ENCODE data around the gene ITGB2.
A peak's percentile ranks its signal among the peaks of the same experiment; 100 is the strongest.

- peak; percentile 98 for TF ChIP-seq TAF1 (IDR thresholded peaks at IDR 0.05; ENCODE audit: borderline replicate concordance, insufficient read depth, low read length)
- peak; percentile 18; the same call in 1 of the 2 replicates for TF ChIP-seq SIN3A (IDR thresholded peaks at IDR 0.05; ENCODE audit: borderline replicate concordance, insufficient read depth, low read length)
- TF ChIP-seq POLR2AphosphoS5 (IDR thresholded peaks at IDR 0.05; ENCODE audit: low read depth, low read length), result no peak; the same call in none of the 2 replicates
- TF ChIP-seq, protein P1, sequence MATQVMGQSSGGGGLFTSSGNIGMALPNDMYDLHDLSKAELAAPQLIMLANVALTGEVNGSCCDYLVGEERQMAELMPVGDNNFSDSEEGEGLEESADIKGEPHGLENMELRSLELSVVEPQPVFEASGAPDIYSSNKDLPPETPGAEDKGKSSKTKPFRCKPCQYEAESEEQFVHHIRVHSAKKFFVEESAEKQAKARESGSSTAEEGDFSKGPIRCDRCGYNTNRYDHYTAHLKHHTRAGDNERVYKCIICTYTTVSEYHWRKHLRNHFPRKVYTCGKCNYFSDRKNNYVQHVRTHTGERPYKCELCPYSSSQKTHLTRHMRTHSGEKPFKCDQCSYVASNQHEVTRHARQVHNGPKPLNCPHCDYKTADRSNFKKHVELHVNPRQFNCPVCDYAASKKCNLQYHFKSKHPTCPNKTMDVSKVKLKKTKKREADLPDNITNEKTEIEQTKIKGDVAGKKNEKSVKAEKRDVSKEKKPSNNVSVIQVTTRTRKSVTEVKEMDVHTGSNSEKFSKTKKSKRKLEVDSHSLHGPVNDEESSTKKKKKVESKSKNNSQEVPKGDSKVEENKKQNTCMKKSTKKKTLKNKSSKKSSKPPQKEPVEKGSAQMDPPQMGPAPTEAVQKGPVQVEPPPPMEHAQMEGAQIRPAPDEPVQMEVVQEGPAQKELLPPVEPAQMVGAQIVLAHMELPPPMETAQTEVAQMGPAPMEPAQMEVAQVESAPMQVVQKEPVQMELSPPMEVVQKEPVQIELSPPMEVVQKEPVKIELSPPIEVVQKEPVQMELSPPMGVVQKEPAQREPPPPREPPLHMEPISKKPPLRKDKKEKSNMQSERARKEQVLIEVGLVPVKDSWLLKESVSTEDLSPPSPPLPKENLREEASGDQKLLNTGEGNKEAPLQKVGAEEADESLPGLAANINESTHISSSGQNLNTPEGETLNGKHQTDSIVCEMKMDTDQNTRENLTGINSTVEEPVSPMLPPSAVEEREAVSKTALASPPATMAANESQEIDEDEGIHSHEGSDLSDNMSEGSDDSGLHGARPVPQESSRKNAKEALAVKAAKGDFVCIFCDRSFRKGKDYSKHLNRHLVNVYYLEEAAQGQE (IDR thresholded peaks at IDR 0.05; ENCODE audit: insufficient read depth in 1 of 2, low read depth in 2 of 2, low read length in 2 of 2), result peak; percentile 11 to 65; a peak in 1 of 4 replicates
- TF ChIP-seq FOXP2 (optimal IDR thresholded peaks at IDR 0.05; ENCODE audit: borderline replicate concordance, extremely low read depth, extremely low read length, insufficient read depth), result peak; percentile 97
Measured at GRCh38 chr21:44939532-44940115, 18.9 kb upstream of the ITGB2 start, which contains the start of gene SLX9.

Data from PFSK-1 (cell line).